ENCODE results near the gene HSPB7.
"Not testable (repeated sequence)": the region's sequence is repeated elsewhere in the genome, so short reads cannot be mapped to it uniquely, and the experiment has no call there.

HSPB7 gene

DNA sequence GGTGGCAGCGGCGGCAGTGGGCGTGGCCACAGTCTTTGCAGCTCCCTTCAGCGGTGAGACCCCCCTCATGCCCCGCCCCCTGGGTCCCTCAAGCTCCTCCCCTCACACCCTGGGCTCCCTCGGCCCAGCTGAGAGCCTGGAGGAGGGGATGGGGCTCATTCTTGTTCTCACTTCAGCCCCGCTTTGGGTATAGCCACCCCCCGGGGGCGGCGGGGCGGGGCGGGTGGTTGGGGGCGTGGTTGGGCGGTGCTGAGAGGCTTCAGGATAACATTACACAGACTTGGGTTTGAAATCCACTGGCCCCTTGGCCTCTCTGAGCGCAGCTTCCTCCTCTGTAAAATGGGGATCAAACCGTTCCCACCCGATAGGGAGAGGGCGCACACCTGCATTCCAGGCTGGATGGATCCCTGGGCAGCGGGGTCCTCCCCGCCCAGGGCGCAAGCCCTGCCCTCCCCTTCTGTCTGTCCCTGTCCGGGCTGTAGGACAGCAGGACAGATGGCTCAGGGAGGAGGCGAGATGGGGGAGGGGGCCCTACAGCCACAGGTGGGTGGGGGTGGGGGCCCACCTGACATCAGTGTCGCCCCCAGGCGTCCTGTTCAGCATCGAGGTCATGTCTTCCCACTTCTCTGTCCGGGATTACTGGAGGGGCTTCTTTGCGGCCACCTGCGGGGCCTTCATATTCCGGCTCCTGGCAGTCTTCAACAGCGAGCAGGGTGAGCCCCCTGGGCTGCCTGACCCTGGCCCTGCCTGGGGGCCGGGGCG lies 9.1 kb upstream of the HSPB7 start:
- DNase-seq (ENCODE audit: extremely low spot score): no peak
- TF ChIP-seq, protein P1, sequence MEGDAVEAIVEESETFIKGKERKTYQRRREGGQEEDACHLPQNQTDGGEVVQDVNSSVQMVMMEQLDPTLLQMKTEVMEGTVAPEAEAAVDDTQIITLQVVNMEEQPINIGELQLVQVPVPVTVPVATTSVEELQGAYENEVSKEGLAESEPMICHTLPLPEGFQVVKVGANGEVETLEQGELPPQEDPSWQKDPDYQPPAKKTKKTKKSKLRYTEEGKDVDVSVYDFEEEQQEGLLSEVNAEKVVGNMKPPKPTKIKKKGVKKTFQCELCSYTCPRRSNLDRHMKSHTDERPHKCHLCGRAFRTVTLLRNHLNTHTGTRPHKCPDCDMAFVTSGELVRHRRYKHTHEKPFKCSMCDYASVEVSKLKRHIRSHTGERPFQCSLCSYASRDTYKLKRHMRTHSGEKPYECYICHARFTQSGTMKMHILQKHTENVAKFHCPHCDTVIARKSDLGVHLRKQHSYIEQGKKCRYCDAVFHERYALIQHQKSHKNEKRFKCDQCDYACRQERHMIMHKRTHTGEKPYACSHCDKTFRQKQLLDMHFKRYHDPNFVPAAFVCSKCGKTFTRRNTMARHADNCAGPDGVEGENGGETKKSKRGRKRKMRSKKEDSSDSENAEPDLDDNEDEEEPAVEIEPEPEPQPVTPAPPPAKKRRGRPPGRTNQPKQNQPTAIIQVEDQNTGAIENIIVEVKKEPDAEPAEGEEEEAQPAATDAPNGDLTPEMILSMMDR (IDR thresholded peaks at IDR 0.05; ENCODE audit: control extremely low read depth, extremely low read depth, low read depth, missing control alignments): no peak
- ChIA-PET POLR2A (no interaction called here), CTCF (interaction anchor here (2.0 kb wide), 1 partner anchor 55 kb away, joined by 4 read pairs; no protein-coding TSS in a partner anchor)

GRCh38 chr1:16026302-16026701 lies 8.5 kb upstream of the HSPB7 start:
- POLR2A ChIA-PET; DNase-seq (ENCODE audit: extremely low spot score): not testable (repeated sequence)
- CTCF ChIA-PET: interaction anchor here (2.0 kb wide), 1 partner anchor 56 kb away, joined by 4 read pairs; no protein-coding TSS in a partner anchor

- ChIA-PET CTCF (interaction anchor here (0.7 to 2.1 kb wide), 4 partner anchors 13 to 207 kb away, joined by 3 to 7 read pairs (median 4); no protein-coding TSS in a partner anchor), POLR2A (no interaction called here)
- TF ChIP-seq, protein P1 (IDR thresholded peaks at IDR 0.05; ENCODE audit: control extremely low read depth, extremely low read depth, low read depth, missing control alignments): no peak
- no peak for DNase-seq (ENCODE audit: extremely low spot score)
Measured at GRCh38 chr1:16023050-16023653, 5.3 kb upstream of the HSPB7 start.

- CTCF ChIA-PET: interaction anchor here (1.6 to 2.1 kb wide), 2 partner anchors 12 to 15 kb away, joined by 6 to 7 read pairs; no protein-coding TSS in a partner anchor
- POLR2A ChIA-PET: no interaction called here
- no peak for DNase-seq (ENCODE audit: extremely low spot score)
- TF ChIP-seq, protein P1 (IDR thresholded peaks at IDR 0.05; ENCODE audit: control extremely low read depth, extremely low read depth, low read depth, missing control alignments): no peak
Measured at GRCh38 chr1:16022393-16022792, 4.5 kb upstream of the HSPB7 start.

- CTCF ChIA-PET: interaction anchor here (1.6 kb wide), 1 partner anchor 14 kb away, joined by 6 read pairs; no protein-coding TSS in a partner anchor
- POLR2A ChIA-PET: no interaction called here
- DNase-seq (ENCODE audit: extremely low spot score): no peak
- TF ChIP-seq, protein P1 (IDR thresholded peaks at IDR 0.05; ENCODE audit: control extremely low read depth, extremely low read depth, low read depth, missing control alignments): no peak
Measured at GRCh38 chr1:16021681-16022080, 3.8 kb upstream of the HSPB7 start, which contains the start of gene CLCNKA. TSS of gene CLCNKA (plus strand) at chr1:16022036. CDS start at chr1:16022620, 584 bp downstream.

GRCh38 chr1:16020878-16021277 lies 3.0 kb upstream of the HSPB7 start:
- CTCF ChIA-PET: interaction anchor here (1.0 to 1.3 kb wide), 2 partner anchors 9 to 13 kb away, joined by 4 to 5 read pairs; no protein-coding TSS in a partner anchor
- POLR2A ChIA-PET: not testable (repeated sequence)

DNA sequence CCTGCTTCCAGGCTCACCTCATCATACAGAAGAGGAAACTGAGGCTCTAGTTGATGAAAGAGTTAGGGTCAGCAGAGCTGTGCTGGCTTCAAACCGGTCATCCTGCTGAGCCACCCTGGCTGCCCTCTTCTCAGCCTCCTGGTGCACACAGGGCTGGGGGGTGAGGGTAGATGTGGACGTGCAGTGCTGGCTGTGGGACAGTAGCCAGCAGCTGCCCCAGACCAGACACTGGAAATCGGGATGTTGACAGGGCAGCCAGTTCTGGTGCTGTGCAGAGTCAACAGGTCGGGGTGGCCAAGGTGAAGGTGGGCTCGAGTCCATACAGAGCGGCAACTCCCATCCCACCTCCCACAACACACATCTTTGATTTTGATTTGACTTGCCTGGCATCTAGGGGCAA lies 2.5 kb upstream of the HSPB7 start:
- ChIA-PET CTCF (interaction anchor here (0.9 to 1.3 kb wide), 3 partner anchors 9 to 205 kb away, joined by 3 to 5 read pairs (median 4); no protein-coding TSS in a partner anchor), POLR2A (no interaction called here)
- no peak for DNase-seq (ENCODE audit: extremely low spot score)
- TF ChIP-seq, protein P1 (IDR thresholded peaks at IDR 0.05; ENCODE audit: control extremely low read depth, extremely low read depth, low read depth, missing control alignments): no peak

More at GRCh38 chr1:16020878-16021277, 3.0 kb upstream of the HSPB7 start:
- DNase-seq (ENCODE audit: extremely low spot score): not testable (repeated sequence)
